GM19043 (cell line): ENCODE data around the gene ZNF709.
"Not testable (repeated sequence)": the region's sequence is repeated elsewhere in the genome, so short reads cannot be mapped to it uniquely, and the experiment has no call there.

Source experiments
- ATAC-seq: cut with Tn5 transposase; IDR thresholded peaks from one replicate; pipeline ENCODE4 v1.9.1; 2021; ENCODE audit warnings: low read depth; ENCODE audit not compliant: unreplicated experiment

ZNF709 gene

GRCh38 chr19:12484371-12485051 is at the start of gene ZNF709:
Gene ZNF709, minus strand, starts transcription at chr19:12484816. Its CDS starts 159 bp downstream, at chr19:12484657.
- peak; percentile 86 for ATAC-seq

- ATAC-seq: no peak
These were observed 42.6 kb upstream of the ZNF709 start for GRCh38 chr19:12527034-12527836.

DNA sequence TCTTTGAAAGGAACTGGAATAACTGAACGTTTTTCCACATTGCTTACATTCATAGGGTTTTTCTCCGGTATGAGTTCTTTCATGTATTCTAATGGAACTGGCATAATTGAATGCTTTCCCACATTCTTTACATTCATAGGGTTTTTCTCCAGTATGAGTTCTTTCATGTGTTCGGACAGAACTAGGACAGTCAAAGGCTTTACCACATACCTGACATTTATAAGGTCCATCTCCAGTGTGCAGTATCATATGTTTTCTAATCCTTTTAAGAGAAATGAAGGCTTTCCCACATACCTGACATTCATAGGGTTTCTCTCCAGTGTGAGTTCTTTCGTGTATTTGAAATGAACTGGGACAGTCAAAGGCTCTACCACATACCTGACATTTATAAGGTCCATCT is 41.9 kb upstream of the ZNF709 start:
- ATAC-seq: no peak

DNA sequence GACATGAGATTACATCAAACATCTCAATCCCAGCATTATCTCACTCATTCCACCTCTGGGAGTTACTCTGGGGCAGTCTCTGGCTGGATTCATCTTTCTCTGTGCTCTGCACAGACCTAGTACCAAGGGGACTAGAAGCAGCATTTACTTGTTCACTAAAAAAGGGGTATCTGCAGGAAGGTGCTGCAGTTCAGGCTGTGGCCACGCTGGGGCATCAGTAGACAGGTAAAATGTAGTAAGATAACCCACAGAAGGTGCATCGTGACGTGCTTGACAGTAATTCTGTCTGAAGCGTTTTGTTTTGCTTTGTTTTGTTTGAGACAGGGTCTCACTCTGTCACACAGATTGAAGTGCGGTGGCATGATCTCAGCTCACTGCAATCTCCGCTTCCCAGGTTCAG is 37.4 kb upstream of the ZNF709 start:
- no peak for ATAC-seq

DNA sequence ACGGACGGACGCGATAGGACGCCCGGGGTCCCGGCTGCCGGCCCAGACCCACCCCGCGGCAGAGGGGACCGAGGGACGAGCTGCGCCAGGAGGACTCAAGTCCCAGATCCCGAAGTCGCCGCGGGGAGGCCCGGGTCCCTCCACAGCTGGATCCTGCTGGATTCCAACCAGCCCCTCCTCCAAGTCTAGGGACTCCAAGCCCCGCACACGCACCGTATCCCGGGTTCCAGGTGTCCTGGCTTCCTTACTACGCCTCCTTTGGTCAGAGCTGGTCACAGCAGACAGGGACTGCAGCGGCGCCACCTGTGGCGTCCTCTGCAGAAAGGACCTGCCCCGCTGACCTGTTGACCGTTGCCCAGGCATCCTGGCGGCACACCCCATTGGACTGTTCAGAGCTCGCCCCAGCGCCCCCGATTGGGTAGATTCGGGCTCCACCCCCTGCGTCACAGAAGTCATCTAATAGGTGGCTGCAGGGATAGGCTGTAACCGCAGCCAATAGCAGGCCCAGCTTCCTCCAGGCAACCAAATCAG is 29.0 kb upstream of the ZNF709 start:
- no peak for ATAC-seq

GRCh38 chr19:12497032-12497431 is 12.4 kb upstream of the ZNF709 start:
- ATAC-seq: no peak

DNA sequence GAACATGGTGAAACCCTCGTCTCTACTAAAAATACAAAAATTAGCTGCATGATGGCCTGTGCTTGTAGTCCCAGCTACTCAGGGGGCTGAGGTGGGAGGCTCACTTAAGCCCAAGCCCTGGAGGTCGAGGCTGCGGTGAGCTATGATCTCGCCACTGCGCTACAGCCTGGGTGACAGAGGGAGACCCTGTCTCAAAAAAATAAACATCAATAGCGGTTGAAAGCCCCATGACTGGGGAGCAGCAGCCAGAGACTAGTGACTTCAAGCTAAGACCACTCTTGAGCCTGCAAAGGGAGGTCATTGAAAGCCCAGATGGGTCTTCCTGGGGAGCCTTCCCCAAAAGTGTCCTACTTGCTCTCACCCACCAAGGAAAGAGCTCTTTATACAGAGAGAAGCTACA is 11.9 kb upstream of the ZNF709 start:
- no peak for ATAC-seq

DNA sequence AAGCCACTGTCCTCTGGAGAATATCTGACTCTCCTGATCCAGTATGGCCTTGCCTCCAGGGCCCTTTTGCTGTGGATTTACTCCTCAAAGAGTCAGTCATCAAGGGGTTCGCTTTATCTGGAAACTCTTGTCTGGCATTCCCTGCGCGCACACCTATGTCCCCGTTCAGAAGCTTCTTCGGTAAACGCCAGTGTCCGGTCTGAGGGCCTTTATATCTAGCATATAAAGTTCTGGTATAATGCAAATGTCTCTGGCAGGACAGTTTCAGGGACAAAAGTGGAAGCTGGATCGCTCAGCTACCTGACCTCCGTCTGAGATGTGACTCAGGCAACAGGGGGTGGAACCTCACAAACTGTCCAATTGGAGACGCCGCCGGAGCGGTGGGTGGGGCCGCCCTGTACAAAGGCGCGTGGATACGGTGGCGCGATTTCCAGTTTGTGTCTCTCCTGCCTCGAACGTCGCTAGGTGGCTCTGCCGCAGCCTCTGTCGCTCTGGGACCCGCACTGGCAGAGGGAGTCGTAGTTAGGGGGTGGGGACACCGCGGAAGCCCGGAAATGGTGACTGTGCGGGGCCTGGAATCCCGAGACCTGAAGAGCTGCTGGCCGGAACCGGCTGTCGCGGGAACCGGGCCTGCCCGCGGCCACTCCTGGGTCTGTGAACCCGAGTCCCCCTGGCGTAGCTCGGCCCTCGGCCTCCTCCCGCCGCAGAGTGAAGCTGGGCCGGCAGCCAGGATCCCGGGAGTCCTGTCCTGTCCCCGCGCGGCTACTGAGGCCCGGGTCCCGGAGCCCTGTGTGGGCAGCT is 10.6 kb upstream of the ZNF709 start:
- peak; percentile 55 for ATAC-seq

DNA sequence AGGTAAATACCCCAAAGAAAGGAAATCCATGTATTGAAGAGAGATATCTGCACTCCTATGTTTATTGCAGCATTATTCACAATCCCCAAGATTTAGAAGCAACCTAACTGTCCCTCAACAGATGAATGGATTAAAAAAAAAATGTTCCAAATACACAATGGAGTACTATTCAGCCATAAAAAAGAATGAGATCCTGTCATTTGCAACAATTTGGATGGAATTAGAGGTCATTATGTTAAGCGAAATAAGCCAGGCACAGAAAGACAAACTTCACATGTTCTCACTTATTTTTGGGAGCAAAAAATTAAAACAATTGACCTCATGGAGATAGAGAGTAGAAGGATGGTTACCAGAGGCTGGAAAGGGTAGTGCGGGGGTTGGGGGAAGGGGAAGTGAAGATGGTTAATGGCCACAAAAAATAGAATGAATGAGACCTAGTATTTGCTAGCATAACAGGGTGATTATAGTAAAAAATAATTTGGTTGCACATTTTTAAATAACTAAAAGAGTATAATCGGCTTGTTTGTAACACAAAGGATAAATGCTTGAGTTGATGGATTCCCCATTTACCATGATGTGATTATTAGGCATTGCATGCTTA is 9.7 kb upstream of the ZNF709 start:
- no peak for ATAC-seq

DNA sequence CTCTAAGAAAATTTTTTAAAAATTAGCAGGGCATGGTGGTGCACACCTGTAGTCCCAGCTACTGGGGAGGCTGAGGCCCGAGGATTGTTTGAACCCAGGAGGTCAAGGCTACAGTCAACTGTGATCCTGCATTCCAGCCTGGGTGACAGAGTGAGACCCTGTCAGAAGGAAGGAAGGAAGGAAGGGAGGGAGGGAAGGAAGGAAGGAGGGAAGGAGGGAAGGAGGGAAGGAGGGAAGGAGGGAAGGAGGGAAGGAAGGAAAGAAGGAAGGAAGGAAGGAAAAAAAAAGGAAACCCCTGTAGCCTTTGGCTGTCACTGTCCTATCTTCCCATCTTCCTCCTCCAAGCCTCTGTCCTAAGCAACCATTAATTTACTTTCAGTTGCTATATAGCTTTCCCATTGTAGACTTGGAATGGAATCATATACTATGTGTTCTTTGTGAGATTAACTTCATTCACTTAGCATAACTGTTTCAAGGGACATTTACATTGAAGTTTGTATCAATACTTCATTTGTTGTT is 1.7 kb upstream of the ZNF709 start:
- not testable (repeated sequence) for ATAC-seq

DNA sequence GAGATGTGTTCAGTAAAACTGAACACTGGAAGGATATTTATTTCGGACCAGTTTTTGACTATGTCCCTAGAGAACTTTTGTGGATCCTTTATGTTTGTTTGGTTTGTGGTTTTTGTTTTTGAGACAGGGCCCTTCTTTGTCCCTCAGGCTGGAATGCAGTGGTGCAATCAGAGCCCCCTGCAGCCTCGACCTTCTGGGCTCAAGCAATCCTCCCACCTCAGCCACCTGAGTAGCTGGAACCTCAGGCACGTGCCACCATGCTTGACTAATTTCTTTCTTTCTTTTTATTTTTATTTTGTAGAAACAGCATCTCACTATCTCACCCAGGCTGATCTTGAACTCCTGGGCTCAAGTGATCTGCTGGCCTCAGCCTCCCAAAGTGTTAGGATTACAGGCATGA is 955 bp upstream of the ZNF709 start:
- ATAC-seq: no peak

DNA sequence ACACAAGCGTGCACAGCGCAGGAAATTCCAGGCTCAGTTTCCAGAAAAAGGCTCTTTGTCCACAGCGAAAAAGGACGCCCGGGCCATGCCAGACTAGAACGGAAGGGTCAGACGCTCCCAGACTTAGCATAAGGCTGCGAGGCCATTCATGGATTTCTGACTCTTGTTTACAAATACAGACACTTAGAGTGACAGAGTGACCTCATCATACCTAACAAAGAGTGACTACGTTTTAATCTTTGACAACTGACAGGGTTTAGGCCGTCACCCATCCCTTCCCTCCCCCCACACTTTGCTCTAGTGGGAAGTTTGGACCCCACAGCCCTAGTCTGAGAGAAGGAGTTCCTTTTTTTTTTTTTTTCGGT is 418 bp upstream of the ZNF709 start:
- no peak for ATAC-seq

DNA sequence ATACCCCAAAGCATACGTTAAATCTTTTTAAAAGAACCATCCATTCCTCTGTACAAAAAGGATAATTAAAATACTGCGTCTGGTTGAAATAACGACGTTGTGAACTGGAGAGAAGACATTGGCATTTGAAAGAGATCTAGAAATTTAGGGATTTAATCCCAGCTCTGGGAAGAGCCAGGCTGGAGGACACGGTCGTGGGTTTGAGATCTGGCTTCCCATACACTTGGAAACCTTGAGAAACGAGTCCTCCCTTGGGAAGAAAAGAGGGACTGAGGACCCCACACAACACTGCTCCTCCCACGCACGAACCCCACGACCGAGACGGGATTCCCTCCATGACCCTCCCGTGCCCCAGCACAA is 625 bp downstream of the ZNF709 start:
- ATAC-seq: no peak

GRCh38 chr19:12482509-12482886 is 2.1 kb downstream of the ZNF709 start:
- no peak for ATAC-seq

GRCh38 chr19:12481781-12482508 is 2.7 kb downstream of the ZNF709 start:
- ATAC-seq: no peak

- no peak for ATAC-seq
These were observed 6.2 kb downstream of the ZNF709 start for GRCh38 chr19:12478234-12478941.

- not testable (repeated sequence) for ATAC-seq
These were observed 17.0 kb downstream of the ZNF709 start for GRCh38 chr19:12467651-12468050.

GRCh38 chr19:12465211-12465610 is 19.4 kb downstream of the ZNF709 start:
- no peak for ATAC-seq

- ATAC-seq: no peak
These were observed 19.8 kb downstream of the ZNF709 start for GRCh38 chr19:12464769-12465168.
